NCI-H2029 treated with DMSO at 0.1 percent for 48 hours (cell line): Measurements from ENCODE around the gene CIB4.
A peak's percentile ranks its signal among the peaks of the same experiment; 100 is the strongest.

Source experiments
- DNase-seq: peaks from one replicate; lab custom pipeline; 2025; lab: John Stamatoyannopoulos, UW

CIB4 gene

GRCh38 chr2:26581991-26582842 is 58.9 kb downstream of the CIB4 start:
- no peak for DNase-seq

GRCh38 chr2:26581266-26581990 is 59.7 kb downstream of the CIB4 start:
- no peak for DNase-seq

GRCh38 chr2:26580751-26581150 is 60.4 kb downstream of the CIB4 start:
- DNase-seq: no peak

- no peak for DNase-seq
Observed at GRCh38 chr2:26580151-26580550, 61.0 kb downstream of the CIB4 start.

- DNase-seq: no peak
Observed at GRCh38 chr2:26579723-26580040, 61.5 kb downstream of the CIB4 start.

- DNase-seq: no peak
Observed at GRCh38 chr2:26579025-26579722, 62.0 kb downstream of the CIB4 start.

GRCh38 chr2:26578581-26578980 is 62.6 kb downstream of the CIB4 start:
- no peak for DNase-seq

GRCh38 chr2:26578113-26578458 is 63.1 kb downstream of the CIB4 start:
- DNase-seq: no peak

- DNase-seq: peak; percentile 30
Observed at GRCh38 chr2:26577442-26578112, 63.6 kb downstream of the CIB4 start.

GRCh38 chr2:26576565-26577441 is 64.4 kb downstream of the CIB4 start:
- no peak for DNase-seq

- no peak for DNase-seq
Observed at GRCh38 chr2:26575836-26576564, 65.2 kb downstream of the CIB4 start.

- no peak for DNase-seq
Observed at GRCh38 chr2:26574900-26575560, 66.1 kb downstream of the CIB4 start.

GRCh38 chr2:26574066-26574899 is 66.9 kb downstream of the CIB4 start:
- DNase-seq: no peak

- DNase-seq: no peak
Observed at GRCh38 chr2:26573241-26573925, 67.8 kb downstream of the CIB4 start.

- no peak for DNase-seq
Observed at GRCh38 chr2:26572591-26572990, 68.6 kb downstream of the CIB4 start.

GRCh38 chr2:26571316-26571715 is 69.8 kb downstream of the CIB4 start:
- DNase-seq: no peak

- no peak for DNase-seq
Observed at GRCh38 chr2:26570083-26570430, 71.1 kb downstream of the CIB4 start.

- DNase-seq: no peak
Observed at GRCh38 chr2:26569216-26570082, 71.7 kb downstream of the CIB4 start.
